SU-DHL-6 (cell line): ENCODE data around the gene MUC5B.

Source experiments
- H2AFZ ChIP-seq: fragments of 200-600 bp; sonication (generic); 2 replicates; pipeline ENCODE4 v1.6.1; 2014; ENCODE audit warnings: low read depth, mild to moderate bottlenecking, moderate library complexity, mixed read lengths, antibody characterized with exemption, low read length; ENCODE audit not compliant: severe bottlenecking
- H3F3A ChIP-seq: fragments of 200-600 bp; shearing (Covaris generic); 2 replicates; pipeline ENCODE4 v1.6.0; 2016; ENCODE audit warnings: antibody characterized with exemption, mild to moderate bottlenecking; ENCODE audit not compliant: insufficient read depth
- H3K27ac ChIP-seq: fragments of 200-600 bp; sonication (generic); 2 replicates; pipeline ENCODE4 v1.5.1; 2016; ENCODE audit warnings: low read depth, mild to moderate bottlenecking, low read length, moderate library complexity, mixed read lengths
- H3K27me3 ChIP-seq: fragments of 200-600 bp; sonication (generic), shearing (Covaris generic); 2 replicates; pipeline ENCODE4 v1.6.0; 2014; ENCODE audit warnings: mild to moderate bottlenecking, low read length
- H3K36me3 ChIP-seq: fragments of 200-600 bp; sonication (generic); 2 replicates; pipeline ENCODE4 v1.6.1; 2014; ENCODE audit warnings: mild to moderate bottlenecking, low read length, mixed read lengths
- H3K4me2 ChIP-seq: fragments of 300-600, 200-600 bp; shearing (Covaris generic), sonication (generic); 2 replicates; pipeline ENCODE4 v1.6.0; 2014; ENCODE audit warnings: low read length, low read depth, mild to moderate bottlenecking; ENCODE audit not compliant: poor library complexity, severe bottlenecking
- H3K4me3 ChIP-seq: fragments of 200-600 bp; sonication (generic); 2 replicates; pipeline ENCODE4 v1.5.1; 2014; ENCODE audit warnings: antibody characterized with exemption, low read length, mild to moderate bottlenecking, mixed read lengths; ENCODE audit not compliant: insufficient read depth, poor library complexity, severe bottlenecking
- H3K79me2 ChIP-seq: fragments of 200-600 bp; sonication (generic); 2 replicates; pipeline ENCODE4 v1.6.1; 2014; ENCODE audit warnings: mild to moderate bottlenecking, low read length, moderate library complexity; ENCODE audit not compliant: insufficient read depth
- H3K9ac ChIP-seq: fragments of 200-600 bp; sonication (generic); 2 replicates; pipeline ENCODE4 v1.7.0; 2014; ENCODE audit warnings: mild to moderate bottlenecking, low read length
- H3K9me2 ChIP-seq: fragments of 200-600 bp; sonication (generic); replicated peaks from 2 replicates; pipeline ENCODE4 v1.6.1; 2014; ENCODE audit warnings: low read length; ENCODE audit not compliant: insufficient read depth
- H3K9me3 ChIP-seq: fragments of 200-600 bp; sonication (generic); 2 replicates; pipeline ENCODE4 v1.6.1; 2014; ENCODE audit warnings: low read length, mixed read lengths; ENCODE audit not compliant: insufficient read depth
- H4K20me1 ChIP-seq: fragments of 200-600 bp; sonication (generic); 2 replicates; pipeline ENCODE4 v1.6.1; 2014; ENCODE audit warnings: low read depth, mild to moderate bottlenecking, antibody characterized with exemption, low read length, moderate library complexity, mixed read lengths
- EZH2phosphoT487 ChIP-seq: fragments of 200-600 bp; sonication (generic), shearing (Covaris generic); conservative IDR thresholded peaks from 2 replicates; pipeline ENCODE4 v1.6.1; 2018; ENCODE audit warnings: mild to moderate bottlenecking, antibody characterized with exemption, low read length, moderate library complexity, mixed read lengths
- TF ChIP-seq, protein P1 (sequence below): fragments of 200-600 bp; sonication (generic); IDR thresholded peaks from one replicate; pipeline ENCODE4 v1.5.1; 2017; ENCODE audit warnings: antibody characterized with exemption, mild to moderate bottlenecking, low read length, moderate library complexity; ENCODE audit not compliant: insufficient read depth, poor library complexity, severe bottlenecking

The MUC5B gene

DNA sequence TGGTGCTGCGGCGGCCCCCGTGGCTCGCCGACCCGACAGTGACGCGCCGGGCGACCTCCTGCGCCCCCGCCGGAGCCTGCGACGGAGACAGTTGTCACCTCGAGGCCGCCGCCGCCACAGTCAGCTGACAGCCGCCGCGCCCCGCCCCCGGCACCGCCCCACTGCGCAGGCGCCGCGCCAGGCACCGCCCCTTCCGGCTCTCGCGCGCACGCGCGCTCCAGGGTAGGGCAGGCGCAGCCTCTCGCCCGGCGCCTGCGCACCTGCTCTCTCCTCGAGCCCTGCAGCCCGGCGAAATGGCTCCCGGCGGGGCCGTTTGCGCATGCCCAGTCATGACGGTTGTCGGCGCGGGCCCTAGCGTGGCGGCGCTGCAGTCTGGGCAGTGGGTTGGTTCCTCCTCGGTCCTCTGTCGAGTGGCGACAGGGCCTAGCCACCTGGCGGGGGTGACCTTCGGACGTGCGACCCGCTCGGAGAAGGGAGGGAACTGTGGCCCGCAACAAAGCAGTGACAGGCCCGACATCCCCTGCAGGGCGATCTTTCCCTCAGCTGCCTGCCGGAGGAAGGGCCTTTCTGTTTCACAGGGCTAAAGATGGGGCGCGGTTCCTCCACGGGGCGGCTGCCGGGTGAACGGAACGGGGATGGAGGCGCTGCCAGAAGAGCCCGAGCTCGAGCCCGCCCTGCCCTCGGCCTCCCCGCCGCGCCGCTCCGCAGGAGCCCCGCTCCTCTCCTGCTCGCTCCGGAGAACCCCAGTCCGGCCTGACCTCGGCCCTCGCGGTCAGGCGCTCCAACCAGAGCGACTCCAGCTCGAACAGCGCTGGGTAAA lies 86.8 kb downstream of the MUC5B start, which contains the start of gene TOLLIP:
Gene TOLLIP (minus strand): TSS at position 135 of the 820 bp plus-strand sequence. CDS start 134 bp downstream, at position 1.
- Histone ChIP-seq H2AFZ (peak within 1 kb of the TSS; percentile 81), H3K27me3 (no peaks in the 10 kb centered on the region), H3K79me2 (peaks cover 33% of the 10 kb centered on the region; the same call in 1 of the 2 replicates), H3K27ac (peak within 1 kb of the TSS; percentile 81), H3K4me3 (peak within 1 kb of the TSS; percentile 67), H3F3A (peaks cover 23% of the 10 kb centered on the region), H3K9me2 (no peaks in the 10 kb centered on the region), H3K9ac (peak within 1 kb of the TSS; percentile 60), H4K20me1 (no peaks in the 10 kb centered on the region), H3K36me3 (no peaks in the 10 kb centered on the region; the same call in 1 of the 2 replicates), H3K4me2 (peak within 1 kb of the TSS; percentile 58), H3K9me3 (peaks cover 10% of the 10 kb centered on the region; the same call in 1 of the 2 replicates)
- TF ChIP-seq EZH2phosphoT487 = no peak
- TF ChIP-seq, protein P1, sequence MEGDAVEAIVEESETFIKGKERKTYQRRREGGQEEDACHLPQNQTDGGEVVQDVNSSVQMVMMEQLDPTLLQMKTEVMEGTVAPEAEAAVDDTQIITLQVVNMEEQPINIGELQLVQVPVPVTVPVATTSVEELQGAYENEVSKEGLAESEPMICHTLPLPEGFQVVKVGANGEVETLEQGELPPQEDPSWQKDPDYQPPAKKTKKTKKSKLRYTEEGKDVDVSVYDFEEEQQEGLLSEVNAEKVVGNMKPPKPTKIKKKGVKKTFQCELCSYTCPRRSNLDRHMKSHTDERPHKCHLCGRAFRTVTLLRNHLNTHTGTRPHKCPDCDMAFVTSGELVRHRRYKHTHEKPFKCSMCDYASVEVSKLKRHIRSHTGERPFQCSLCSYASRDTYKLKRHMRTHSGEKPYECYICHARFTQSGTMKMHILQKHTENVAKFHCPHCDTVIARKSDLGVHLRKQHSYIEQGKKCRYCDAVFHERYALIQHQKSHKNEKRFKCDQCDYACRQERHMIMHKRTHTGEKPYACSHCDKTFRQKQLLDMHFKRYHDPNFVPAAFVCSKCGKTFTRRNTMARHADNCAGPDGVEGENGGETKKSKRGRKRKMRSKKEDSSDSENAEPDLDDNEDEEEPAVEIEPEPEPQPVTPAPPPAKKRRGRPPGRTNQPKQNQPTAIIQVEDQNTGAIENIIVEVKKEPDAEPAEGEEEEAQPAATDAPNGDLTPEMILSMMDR = no peak

DNA sequence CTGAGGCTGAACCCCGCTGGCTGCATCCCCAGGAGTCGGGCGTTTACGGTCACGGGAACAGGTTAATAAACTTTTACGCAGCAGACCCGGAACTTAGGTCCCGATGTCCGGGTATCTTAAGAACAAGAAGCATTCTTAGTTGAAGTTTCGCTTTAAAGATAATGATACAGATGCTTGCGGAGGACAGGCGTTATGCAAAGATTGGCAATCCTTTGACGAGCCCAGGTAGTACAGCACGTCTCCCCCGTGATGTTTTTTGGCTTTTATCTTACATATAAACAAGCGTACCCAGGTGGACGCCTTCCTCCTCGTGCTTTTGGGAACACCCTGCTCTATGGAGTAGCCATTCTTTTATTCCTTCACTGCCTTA lies 87.4 kb downstream of the MUC5B start:
- TF ChIP-seq EZH2phosphoT487 = no peak
- TF ChIP-seq, protein P1 = no peak
- H3K79me2 ChIP-seq = peaks cover 27% of the 10 kb centered on the region; the same call in 1 of the 2 replicates
- peak overlapping the region; percentile 81 for H2AFZ ChIP-seq
- H3K27ac ChIP-seq = peak overlapping the region; percentile 81
- peak overlapping the region; percentile 58 for H3K4me2 ChIP-seq
- peak overlapping the region; percentile 60 for H3K9ac ChIP-seq
- peaks cover 23% of the 10 kb centered on the region for H3F3A ChIP-seq
- no peaks in the 10 kb centered on the region; the same call in 1 of the 2 replicates for H3K36me3 ChIP-seq
- no peaks in the 10 kb centered on the region for H4K20me1 ChIP-seq
- peak overlapping the region; percentile 51 for H3K4me3 ChIP-seq
- no peaks in the 10 kb centered on the region for H3K27me3 ChIP-seq
- H3K9me3 ChIP-seq = peaks cover 10% of the 10 kb centered on the region; the same call in 1 of the 2 replicates
- no peaks in the 10 kb centered on the region for H3K9me2 ChIP-seq

DNA sequence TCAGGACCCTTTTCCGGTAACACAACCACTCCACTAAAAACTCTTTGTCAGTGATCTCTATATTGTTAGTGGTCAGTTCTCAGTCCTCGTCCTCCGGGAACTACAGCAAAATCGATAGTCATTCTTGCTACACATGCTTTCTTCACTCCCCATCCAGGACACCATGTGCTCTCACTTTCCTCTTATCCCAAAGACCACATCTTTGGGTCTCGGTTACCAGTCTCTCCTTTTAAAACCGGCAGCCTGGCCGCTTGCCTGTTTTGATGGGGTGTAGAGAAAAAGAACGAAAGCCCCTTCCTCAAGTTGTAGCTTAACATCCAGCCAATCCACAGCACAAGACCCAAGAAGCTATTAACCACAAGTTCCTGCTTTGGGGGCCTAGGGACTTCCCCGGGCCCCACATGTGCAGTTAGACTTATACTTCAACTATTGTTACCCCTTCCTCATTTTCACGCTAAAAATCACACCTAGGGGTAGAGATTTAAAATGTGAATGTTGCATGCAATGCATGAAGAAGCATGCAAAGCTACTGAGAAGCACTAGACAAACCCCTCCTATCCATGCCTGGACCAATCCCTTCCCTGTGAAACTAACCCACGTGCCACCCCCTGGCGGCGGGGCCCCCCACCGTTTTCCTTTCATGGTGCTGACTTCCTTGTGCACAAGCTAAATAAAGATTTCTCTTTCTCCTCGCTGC lies 88.1 kb downstream of the MUC5B start:
- H3K4me2 ChIP-seq = peak overlapping the region; percentile 58
- no peaks in the 10 kb centered on the region for H4K20me1 ChIP-seq
- no peaks in the 10 kb centered on the region for H3K27me3 ChIP-seq
- peak overlapping the region; percentile 51 for H3K4me3 ChIP-seq
- peaks cover 10% of the 10 kb centered on the region; the same call in 1 of the 2 replicates for H3K9me3 ChIP-seq
- peak overlapping the region; percentile 60 for H3K9ac ChIP-seq
- H3K27ac ChIP-seq = peak overlapping the region; percentile 81
- peaks cover 23% of the 10 kb centered on the region for H3F3A ChIP-seq
- peak overlapping the region; percentile 53 for H2AFZ ChIP-seq
- H3K36me3 ChIP-seq = no peaks in the 10 kb centered on the region; the same call in 1 of the 2 replicates
- no peaks in the 10 kb centered on the region for H3K9me2 ChIP-seq
- peaks cover 21% of the 10 kb centered on the region; the same call in 1 of the 2 replicates for H3K79me2 ChIP-seq
- TF ChIP-seq EZH2phosphoT487 = no peak
- TF ChIP-seq, protein P1 = no peak
